ENCODE results near the gene GARS1.

DNA sequence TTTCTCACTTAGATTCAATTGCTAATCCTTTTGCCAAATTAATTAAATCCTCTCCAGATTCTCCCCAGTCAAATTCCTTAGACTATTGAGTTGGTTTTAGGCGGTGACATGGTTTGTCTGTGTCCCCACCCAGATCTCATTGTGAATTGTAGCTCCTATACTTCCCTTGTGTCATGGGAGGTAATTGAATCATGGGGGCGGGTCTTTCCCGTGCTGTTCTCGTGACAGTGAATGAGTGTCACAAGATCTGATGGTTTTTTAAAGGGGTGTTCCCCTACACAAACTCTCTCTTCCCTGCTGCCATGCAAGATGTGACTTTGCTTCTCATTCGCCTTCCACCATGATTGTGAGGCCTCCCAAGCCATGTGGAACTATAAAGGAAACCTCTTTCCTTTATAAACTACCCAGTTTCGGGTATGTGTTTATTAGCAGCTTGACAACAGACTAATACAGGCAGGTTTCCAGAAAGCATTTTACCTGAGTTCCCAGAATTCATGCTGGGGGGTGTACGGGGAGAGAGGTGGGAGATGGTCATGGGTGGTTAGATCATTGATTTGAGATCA lies 44.7 kb upstream of the GARS1 start:
- TF ChIP-seq EZH2 (IDR thresholded peaks at IDR 0.05; ENCODE audit: insufficient read depth, poor library complexity, severe bottlenecking) (no peak), EZH2phosphoT487 (IDR thresholded peaks at IDR 0.05; ENCODE audit: insufficient read depth, low read depth) (no peak)
